Measurements from ENCODE around the gene NFATC2IP. TPM values are rescaled to one million over a fixed set of nuclear protein-coding genes. Genes with fewer than 3 reads are reported as not detected.

NFATC2IP gene
- total and polyA plus RNA-seq, 2 of the 13 experiments (the other 11 are each of a cell fraction or from before 2014, with no cell fraction given) = 32.1 to 48.5 TPM

DNA sequence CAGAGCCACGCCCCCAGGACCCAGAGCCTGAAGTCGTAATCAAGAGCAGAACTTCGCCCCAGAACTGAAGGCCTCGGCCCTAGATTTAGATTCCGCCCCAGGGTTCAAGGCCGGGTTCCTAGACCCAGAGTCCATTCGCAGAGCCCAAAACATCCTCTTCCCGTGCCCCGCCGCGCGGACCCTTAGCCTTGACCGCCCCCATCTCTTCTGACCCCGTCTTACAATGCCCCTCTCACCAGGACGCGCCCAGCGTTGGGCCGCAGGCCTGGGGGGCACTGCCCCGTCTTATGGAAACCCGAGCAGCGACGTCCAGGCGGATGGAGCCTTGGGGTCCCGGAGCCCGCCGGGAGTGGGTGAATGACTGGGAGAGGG, 14.0 kb upstream of the NFATC2IP start (continued):
- no peak for TF ChIP-seq NR1H2 (CRISPR knock-in tag; IDR thresholded peaks at IDR 0.05; ENCODE audit: borderline replicate concordance, low read depth)
- TF ChIP-seq HOXA3 (CRISPR knock-in tag; IDR thresholded peaks at IDR 0.05) = peak; percentile 65
- TF ChIP-seq, protein P1, sequence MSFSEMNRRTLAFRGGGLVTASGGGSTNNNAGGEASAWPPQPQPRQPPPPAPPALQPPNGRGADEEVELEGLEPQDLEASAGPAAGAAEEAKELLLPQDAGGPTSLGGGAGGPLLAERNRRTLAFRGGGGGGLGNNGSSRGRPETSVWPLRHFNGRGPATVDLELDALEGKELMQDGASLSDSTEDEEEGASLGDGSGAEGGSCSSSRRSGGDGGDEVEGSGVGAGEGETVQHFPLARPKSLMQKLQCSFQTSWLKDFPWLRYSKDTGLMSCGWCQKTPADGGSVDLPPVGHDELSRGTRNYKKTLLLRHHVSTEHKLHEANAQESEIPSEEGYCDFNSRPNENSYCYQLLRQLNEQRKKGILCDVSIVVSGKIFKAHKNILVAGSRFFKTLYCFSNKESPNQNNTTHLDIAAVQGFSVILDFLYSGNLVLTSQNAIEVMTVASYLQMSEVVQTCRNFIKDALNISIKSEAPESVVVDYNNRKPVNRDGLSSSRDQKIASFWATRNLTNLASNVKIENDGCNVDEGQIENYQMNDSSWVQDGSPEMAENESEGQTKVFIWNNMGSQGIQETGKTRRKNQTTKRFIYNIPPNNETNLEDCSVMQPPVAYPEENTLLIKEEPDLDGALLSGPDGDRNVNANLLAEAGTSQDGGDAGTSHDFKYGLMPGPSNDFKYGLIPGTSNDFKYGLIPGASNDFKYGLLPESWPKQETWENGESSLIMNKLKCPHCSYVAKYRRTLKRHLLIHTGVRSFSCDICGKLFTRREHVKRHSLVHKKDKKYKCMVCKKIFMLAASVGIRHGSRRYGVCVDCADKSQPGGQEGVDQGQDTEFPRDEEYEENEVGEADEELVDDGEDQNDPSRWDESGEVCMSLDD (CRISPR knock-in tag; IDR thresholded peaks at IDR 0.05; ENCODE audit: borderline replicate concordance) = no peak
- 0 out of 2 replicates have a peak, but pooled peaks have one; percentile 34 for TF ChIP-seq JUN (CRISPR knock-in tag; IDR thresholded peaks at IDR 0.05)
- peak; percentile 53; the same call in 1 of the 2 replicates for TF ChIP-seq ZBTB7A (CRISPR knock-in tag; IDR thresholded peaks at IDR 0.05)
- no peak for TF ChIP-seq GPN1 (CRISPR knock-in tag; IDR thresholded peaks at IDR 0.05; ENCODE audit: borderline replicate concordance)
- TF ChIP-seq HOXA5 (CRISPR knock-in tag; IDR thresholded peaks at IDR 0.05) = no peak
- TF ChIP-seq JUNB (CRISPR knock-in tag; IDR thresholded peaks at IDR 0.05; ENCODE audit: borderline replicate concordance) = no peak
- peak; percentile 26; the same call in 1 of the 2 replicates for TF ChIP-seq ZNF232 (CRISPR knock-in tag; IDR thresholded peaks at IDR 0.05; ENCODE audit: borderline replicate concordance)
- TF ChIP-seq, protein P2, sequence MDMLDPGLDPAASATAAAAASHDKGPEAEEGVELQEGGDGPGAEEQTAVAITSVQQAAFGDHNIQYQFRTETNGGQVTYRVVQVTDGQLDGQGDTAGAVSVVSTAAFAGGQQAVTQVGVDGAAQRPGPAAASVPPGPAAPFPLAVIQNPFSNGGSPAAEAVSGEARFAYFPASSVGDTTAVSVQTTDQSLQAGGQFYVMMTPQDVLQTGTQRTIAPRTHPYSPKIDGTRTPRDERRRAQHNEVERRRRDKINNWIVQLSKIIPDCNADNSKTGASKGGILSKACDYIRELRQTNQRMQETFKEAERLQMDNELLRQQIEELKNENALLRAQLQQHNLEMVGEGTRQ (IDR thresholded peaks at IDR 0.05; ENCODE audit: low read depth, low read length) = no peak
- TF ChIP-seq, protein P2 (CRISPR knock-in tag; IDR thresholded peaks at IDR 0.05; ENCODE audit: borderline replicate concordance) = 0 out of 2 replicates have a peak, but pooled peaks have one; percentile 36
- TF ChIP-seq, protein P3, sequence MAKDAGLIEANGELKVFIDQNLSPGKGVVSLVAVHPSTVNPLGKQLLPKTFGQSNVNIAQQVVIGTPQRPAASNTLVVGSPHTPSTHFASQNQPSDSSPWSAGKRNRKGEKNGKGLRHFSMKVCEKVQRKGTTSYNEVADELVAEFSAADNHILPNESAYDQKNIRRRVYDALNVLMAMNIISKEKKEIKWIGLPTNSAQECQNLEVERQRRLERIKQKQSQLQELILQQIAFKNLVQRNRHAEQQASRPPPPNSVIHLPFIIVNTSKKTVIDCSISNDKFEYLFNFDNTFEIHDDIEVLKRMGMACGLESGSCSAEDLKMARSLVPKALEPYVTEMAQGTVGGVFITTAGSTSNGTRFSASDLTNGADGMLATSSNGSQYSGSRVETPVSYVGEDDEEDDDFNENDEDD (CRISPR knock-in tag; IDR thresholded peaks at IDR 0.05; ENCODE audit: borderline replicate concordance) = no peak
- TF ChIP-seq, protein P4, sequence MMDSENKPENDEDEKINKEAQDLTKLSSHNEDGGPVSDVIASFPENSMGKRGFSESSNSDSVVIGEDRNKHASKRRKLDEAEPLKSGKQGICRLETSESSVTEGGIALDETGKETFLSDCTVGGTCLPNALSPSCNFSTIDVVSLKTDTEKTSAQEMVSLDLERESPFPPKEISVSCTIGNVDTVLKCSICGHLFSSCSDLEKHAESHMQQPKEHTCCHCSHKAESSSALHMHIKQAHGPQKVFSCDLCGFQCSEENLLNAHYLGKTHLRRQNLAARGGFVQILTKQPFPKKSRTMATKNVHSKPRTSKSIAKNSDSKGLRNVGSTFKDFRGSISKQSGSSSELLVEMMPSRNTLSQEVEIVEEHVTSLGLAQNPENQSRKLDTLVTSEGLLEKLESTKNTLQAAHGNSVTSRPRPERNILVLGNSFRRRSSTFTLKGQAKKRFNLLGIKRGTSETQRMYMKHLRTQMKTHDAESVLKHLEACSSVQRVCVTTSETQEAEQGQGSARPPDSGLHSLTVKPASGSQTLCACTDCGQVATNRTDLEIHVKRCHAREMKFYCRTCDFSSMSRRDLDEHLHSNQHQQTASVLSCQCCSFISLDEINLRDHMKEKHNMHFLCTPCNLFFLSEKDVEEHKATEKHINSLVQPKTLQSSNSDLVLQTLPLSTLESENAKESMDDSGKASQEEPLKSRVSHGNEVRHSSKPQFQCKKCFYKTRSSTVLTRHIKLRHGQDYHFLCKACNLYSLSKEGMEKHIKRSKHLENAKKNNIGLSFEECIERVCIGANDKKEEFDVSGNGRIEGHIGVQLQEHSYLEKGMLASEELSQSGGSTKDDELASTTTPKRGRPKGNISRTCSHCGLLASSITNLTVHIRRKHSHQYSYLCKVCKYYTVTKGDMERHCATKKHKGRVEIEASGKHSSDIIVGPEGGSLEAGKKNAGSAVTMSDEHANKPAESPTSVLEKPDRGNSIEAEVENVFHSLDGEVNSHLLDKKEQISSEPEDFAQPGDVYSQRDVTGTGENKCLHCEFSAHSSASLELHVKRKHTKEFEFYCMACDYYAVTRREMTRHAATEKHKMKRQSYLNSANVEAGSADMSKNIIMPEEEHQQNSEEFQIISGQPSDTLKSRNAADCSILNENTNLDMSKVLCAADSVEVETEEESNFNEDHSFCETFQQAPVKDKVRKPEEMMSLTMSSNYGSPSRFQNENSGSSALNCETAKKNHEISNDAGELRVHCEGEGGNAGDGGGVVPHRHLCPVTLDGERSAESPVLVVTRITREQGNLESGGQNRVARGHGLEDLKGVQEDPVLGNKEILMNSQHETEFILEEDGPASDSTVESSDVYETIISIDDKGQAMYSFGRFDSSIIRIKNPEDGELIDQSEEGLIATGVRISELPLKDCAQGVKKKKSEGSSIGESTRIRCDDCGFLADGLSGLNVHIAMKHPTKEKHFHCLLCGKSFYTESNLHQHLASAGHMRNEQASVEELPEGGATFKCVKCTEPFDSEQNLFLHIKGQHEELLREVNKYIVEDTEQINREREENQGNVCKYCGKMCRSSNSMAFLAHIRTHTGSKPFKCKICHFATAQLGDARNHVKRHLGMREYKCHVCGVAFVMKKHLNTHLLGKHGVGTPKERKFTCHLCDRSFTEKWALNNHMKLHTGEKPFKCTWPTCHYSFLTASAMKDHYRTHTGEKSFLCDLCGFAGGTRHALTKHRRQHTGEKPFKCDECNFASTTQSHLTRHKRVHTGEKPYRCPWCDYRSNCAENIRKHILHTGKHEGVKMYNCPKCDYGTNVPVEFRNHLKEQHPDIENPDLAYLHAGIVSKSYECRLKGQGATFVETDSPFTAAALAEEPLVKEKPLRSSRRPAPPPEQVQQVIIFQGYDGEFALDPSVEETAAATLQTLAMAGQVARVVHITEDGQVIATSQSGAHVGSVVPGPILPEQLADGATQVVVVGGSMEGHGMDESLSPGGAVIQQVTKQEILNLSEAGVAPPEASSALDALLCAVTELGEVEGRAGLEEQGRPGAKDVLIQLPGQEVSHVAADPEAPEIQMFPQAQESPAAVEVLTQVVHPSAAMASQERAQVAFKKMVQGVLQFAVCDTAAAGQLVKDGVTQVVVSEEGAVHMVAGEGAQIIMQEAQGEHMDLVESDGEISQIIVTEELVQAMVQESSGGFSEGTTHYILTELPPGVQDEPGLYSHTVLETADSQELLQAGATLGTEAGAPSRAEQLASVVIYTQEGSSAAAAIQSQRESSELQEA (CRISPR knock-in tag; IDR thresholded peaks at IDR 0.05; ENCODE audit: not compliant biosample characterization) = no peak
- TF ChIP-seq ZNF747 (CRISPR knock-in tag; IDR thresholded peaks at IDR 0.05; ENCODE audit: borderline replicate concordance) = no peak
- TF ChIP-seq AKAP8 (CRISPR knock-in tag; IDR thresholded peaks at IDR 0.05) = no peak
- TF ChIP-seq MED1 (CRISPR knock-in tag; IDR thresholded peaks at IDR 0.05) = peak; percentile 32; the same call in 1 of the 2 replicates

Data from HepG2 (cell line).